ENCODE results near the gene PAQR8.
A peak's percentile ranks its signal among the peaks of the same experiment; 100 is the strongest.

PAQR8 gene

DNA sequence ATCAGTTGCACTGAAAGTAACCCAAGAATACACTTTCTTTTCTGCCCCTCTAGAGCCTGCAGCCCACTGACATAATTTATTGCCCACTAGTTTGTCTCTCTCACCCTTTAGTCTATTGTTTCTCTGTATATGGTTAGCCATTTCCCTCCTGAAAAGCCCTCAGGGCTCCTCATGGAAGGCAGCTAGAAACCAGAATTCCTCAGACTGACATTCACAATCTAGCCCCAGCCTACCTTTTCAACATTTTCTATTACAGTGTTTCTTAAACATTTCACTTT is 21.4 kb upstream of the PAQR8 start:
- no peaks in the 10 kb centered on the region for H3F3A ChIP-seq (ENCODE audit: insufficient read depth)
- H4K20me1 ChIP-seq (ENCODE audit: low read depth, low read length): no peaks in the 10 kb centered on the region
- H3K79me2 ChIP-seq (ENCODE audit: insufficient read depth, low read length): no peaks in the 10 kb centered on the region
- no peaks in the 10 kb centered on the region for H3K9me2 ChIP-seq (replicated peaks; ENCODE audit: insufficient read depth, low read length)
- no peak overlapping the region for H3K4me2 ChIP-seq (ENCODE audit: low read depth, low read length, poor library complexity, severe bottlenecking)
- no peak for TF ChIP-seq CTCF (IDR thresholded peaks at IDR 0.05; ENCODE audit: insufficient read depth, low read length, poor library complexity, severe bottlenecking)
- no peak for TF ChIP-seq EZH2phosphoT487 (conservative IDR thresholded peaks at IDR 0.05; ENCODE audit: low read length)
- no peaks in the 10 kb centered on the region for H3K27me3 ChIP-seq (ENCODE audit: low read length)
- no peak overlapping the region for H3K9ac ChIP-seq (ENCODE audit: low read length)
- no peak overlapping the region for H3K27ac ChIP-seq (ENCODE audit: low read depth, low read length)
- no peak overlapping the region for H3K4me3 ChIP-seq (ENCODE audit: insufficient read depth, low read length, poor library complexity, severe bottlenecking)
- no peak overlapping the region for H2AFZ ChIP-seq (ENCODE audit: low read depth, low read length, severe bottlenecking)
- no peaks in the 10 kb centered on the region for H3K9me3 ChIP-seq (ENCODE audit: insufficient read depth, low read length)
- no peaks in the 10 kb centered on the region for H3K36me3 ChIP-seq (ENCODE audit: low read length)

- Histone ChIP-seq H3F3A (ENCODE audit: insufficient read depth) (no peaks in the 10 kb centered on the region), H3K79me2 (ENCODE audit: insufficient read depth, low read length) (no peaks in the 10 kb centered on the region), H3K4me2 (ENCODE audit: low read depth, low read length, poor library complexity, severe bottlenecking) (no peak overlapping the region), H4K20me1 (ENCODE audit: low read depth, low read length) (no peaks in the 10 kb centered on the region), H3K36me3 (ENCODE audit: low read length) (no peaks in the 10 kb centered on the region), H3K9ac (ENCODE audit: low read length) (no peak overlapping the region), H3K9me3 (ENCODE audit: insufficient read depth, low read length) (no peaks in the 10 kb centered on the region), H3K27ac (ENCODE audit: low read depth, low read length) (no peak overlapping the region), H3K9me2 (replicated peaks; ENCODE audit: insufficient read depth, low read length) (no peaks in the 10 kb centered on the region), H3K27me3 (ENCODE audit: low read length) (no peaks in the 10 kb centered on the region), H3K4me3 (ENCODE audit: insufficient read depth, low read length, poor library complexity, severe bottlenecking) (no peak overlapping the region), H2AFZ (ENCODE audit: low read depth, low read length, severe bottlenecking) (peak overlapping the region; percentile 15)
- TF ChIP-seq EZH2phosphoT487 (conservative IDR thresholded peaks at IDR 0.05; ENCODE audit: low read length): no peak
- no peak for TF ChIP-seq CTCF (IDR thresholded peaks at IDR 0.05; ENCODE audit: insufficient read depth, low read length, poor library complexity, severe bottlenecking)
Measured at GRCh38 chr6:52341561-52342260, 20.2 kb upstream of the PAQR8 start.

GRCh38 chr6:52345311-52345710 is 16.6 kb upstream of the PAQR8 start:
- Histone ChIP-seq H3K4me3 (ENCODE audit: insufficient read depth, low read length, poor library complexity, severe bottlenecking) (no peak overlapping the region), H3K9me3 (ENCODE audit: insufficient read depth, low read length) (no peaks in the 10 kb centered on the region), H3K9me2 (replicated peaks; ENCODE audit: insufficient read depth, low read length) (no peaks in the 10 kb centered on the region), H3F3A (ENCODE audit: insufficient read depth) (no peaks in the 10 kb centered on the region), H4K20me1 (ENCODE audit: low read depth, low read length) (no peaks in the 10 kb centered on the region), H3K79me2 (ENCODE audit: insufficient read depth, low read length) (no peaks in the 10 kb centered on the region), H2AFZ (ENCODE audit: low read depth, low read length, severe bottlenecking) (no peak overlapping the region), H3K27me3 (ENCODE audit: low read length) (no peaks in the 10 kb centered on the region), H3K36me3 (ENCODE audit: low read length) (no peaks in the 10 kb centered on the region), H3K4me2 (ENCODE audit: low read depth, low read length, poor library complexity, severe bottlenecking) (no peak overlapping the region), H3K9ac (ENCODE audit: low read length) (no peak overlapping the region), H3K27ac (ENCODE audit: low read depth, low read length) (no peak overlapping the region)
- TF ChIP-seq CTCF (IDR thresholded peaks at IDR 0.05; ENCODE audit: insufficient read depth, low read length, poor library complexity, severe bottlenecking): no peak
- no peak for TF ChIP-seq EZH2phosphoT487 (conservative IDR thresholded peaks at IDR 0.05; ENCODE audit: low read length)
